ENCODE results near the gene PSRC1.

DNA sequence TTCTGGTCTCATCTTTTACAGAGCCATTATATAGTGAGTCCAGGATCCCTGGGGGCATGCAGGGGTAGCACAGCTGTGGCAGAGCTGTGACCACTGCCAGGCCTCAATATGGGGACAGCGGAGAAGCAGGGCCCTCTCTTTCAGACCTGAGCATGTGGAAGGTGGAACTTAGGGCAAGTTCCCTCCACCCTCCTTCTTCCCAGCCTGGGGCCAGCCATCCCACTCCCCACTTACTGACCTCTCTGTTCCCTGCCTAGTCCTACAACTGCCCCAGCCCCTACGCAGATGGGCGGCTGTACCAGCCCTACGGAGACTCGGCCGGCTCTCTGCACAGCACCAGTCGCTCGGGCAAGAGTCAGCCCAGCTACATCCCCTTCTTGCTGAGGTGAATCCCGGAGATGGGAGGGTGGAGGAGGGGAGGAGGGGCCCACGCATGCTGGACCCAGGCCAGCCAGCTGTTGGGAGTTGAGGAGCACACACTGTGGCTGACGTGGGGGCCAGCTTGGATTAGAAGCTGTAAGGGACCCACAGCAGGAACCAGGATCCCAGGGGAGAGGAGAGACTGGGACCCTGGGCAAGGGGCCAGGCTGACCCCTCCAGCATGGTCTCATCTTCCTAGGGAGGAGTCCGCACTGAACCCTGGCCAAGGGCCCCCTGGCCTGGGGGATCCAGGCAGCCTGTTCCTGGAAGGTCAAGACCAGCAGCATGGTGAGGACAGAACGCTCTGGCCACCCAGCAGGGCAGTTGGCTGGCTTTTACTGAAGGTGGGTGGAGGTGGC, 10.7 kb downstream of the PSRC1 start:
- TF ChIP-seq EZH2phosphoT487 (IDR thresholded peaks at IDR 0.05; ENCODE audit: borderline replicate concordance, low read depth, low read length): no peak
- TF ChIP-seq, protein P1, sequence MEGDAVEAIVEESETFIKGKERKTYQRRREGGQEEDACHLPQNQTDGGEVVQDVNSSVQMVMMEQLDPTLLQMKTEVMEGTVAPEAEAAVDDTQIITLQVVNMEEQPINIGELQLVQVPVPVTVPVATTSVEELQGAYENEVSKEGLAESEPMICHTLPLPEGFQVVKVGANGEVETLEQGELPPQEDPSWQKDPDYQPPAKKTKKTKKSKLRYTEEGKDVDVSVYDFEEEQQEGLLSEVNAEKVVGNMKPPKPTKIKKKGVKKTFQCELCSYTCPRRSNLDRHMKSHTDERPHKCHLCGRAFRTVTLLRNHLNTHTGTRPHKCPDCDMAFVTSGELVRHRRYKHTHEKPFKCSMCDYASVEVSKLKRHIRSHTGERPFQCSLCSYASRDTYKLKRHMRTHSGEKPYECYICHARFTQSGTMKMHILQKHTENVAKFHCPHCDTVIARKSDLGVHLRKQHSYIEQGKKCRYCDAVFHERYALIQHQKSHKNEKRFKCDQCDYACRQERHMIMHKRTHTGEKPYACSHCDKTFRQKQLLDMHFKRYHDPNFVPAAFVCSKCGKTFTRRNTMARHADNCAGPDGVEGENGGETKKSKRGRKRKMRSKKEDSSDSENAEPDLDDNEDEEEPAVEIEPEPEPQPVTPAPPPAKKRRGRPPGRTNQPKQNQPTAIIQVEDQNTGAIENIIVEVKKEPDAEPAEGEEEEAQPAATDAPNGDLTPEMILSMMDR (conservative IDR thresholded peaks at IDR 0.05; ENCODE audit: low read length): no peak

Measured in OCI-LY7 (cell line).